ENCODE measurements around the gene SLC6A7. TPM values are rescaled to one million over a fixed set of nuclear protein-coding genes. Genes with fewer than 3 reads are reported as not detected.

SLC6A7 gene
- total RNA-seq, 2 donors from 2014 or later: not detected

- DNase-seq (ENCODE audit: low spot score): no peak
- Histone ChIP-seq H3K27ac (no peak overlapping the region), H3K27me3 (no peaks in the 10 kb centered on the region), H3K4me3 (no peak overlapping the region), H3K36me3 (no peaks in the 10 kb centered on the region), H3K4me1 (peaks cover 0 to 5% of the 10 kb centered on the region in 2 donors), H3K9me3 (no peaks in the 10 kb centered on the region)
- no peak for TF ChIP-seq CTCF (IDR thresholded peaks at IDR 0.05)
Measured at GRCh38 chr5:150254774-150255173, 64.9 kb downstream of the SLC6A7 start.

GRCh38 chr5:150255659-150256409, 66.0 kb downstream of the SLC6A7 start:
- Histone ChIP-seq H3K4me1 (peaks cover 0 to 5% of the 10 kb centered on the region in 2 donors), H3K9me3 (no peaks in the 10 kb centered on the region), H3K27ac (no peak overlapping the region), H3K27me3 (no peaks in the 10 kb centered on the region), H3K36me3 (no peaks in the 10 kb centered on the region), H3K4me3 (no peak overlapping the region)
- DNase-seq (ENCODE audit: low spot score): no peak
- no peak for TF ChIP-seq CTCF (IDR thresholded peaks at IDR 0.05)

GRCh38 chr5:150256410-150257064, 66.7 kb downstream of the SLC6A7 start:
- Histone ChIP-seq H3K9me3 (no peaks in the 10 kb centered on the region), H3K4me3 (no peak overlapping the region), H3K36me3 (no peaks in the 10 kb centered on the region), H3K4me1 (peaks cover 0 to 5% of the 10 kb centered on the region in 2 donors), H3K27ac (no peak overlapping the region), H3K27me3 (no peaks in the 10 kb centered on the region)
- TF ChIP-seq CTCF (IDR thresholded peaks at IDR 0.05): no peak
- no peak for DNase-seq (ENCODE audit: low spot score)

- Histone ChIP-seq H3K27ac (no peak overlapping the region), H3K9me3 (no peaks in the 10 kb centered on the region), H3K4me1 (peaks cover 0 to 5% of the 10 kb centered on the region in 2 donors), H3K4me3 (no peak overlapping the region), H3K27me3 (no peaks in the 10 kb centered on the region), H3K36me3 (no peaks in the 10 kb centered on the region)
- no peak for DNase-seq (ENCODE audit: low spot score)
- no peak for TF ChIP-seq CTCF (IDR thresholded peaks at IDR 0.05)
Measured at GRCh38 chr5:150257424-150257823, 67.6 kb downstream of the SLC6A7 start.

GRCh38 chr5:150258130-150258529, 68.3 kb downstream of the SLC6A7 start:
- DNase-seq (ENCODE audit: low spot score): no peak
- Histone ChIP-seq H3K27ac (no peak overlapping the region), H3K36me3 (no peaks in the 10 kb centered on the region), H3K4me1 (peaks cover 0 to 5% of the 10 kb centered on the region in 2 donors), H3K27me3 (no peaks in the 10 kb centered on the region), H3K4me3 (no peak overlapping the region), H3K9me3 (no peaks in the 10 kb centered on the region)
- TF ChIP-seq CTCF (IDR thresholded peaks at IDR 0.05): no peak

Other genes starting within 250 kb of the SLC6A7 start
- under 1 TPM in 1 of 2 donors, not detected in 1; 0.08 TPM for gene PDE6A, start 245.3 kb upstream of the SLC6A7 start, total RNA-seq
- gene SLC26A2, start 229.3 kb upstream of the SLC6A7 start, total RNA-seq: 10 to 100 TPM in 1 of 2 donors, 1 to 10 TPM in 1; 7.2 to 12.0 TPM
- 1 to 10 TPM; 1.6 to 2.3 TPM for gene TIGD6, start 189.4 kb upstream of the SLC6A7 start, total RNA-seq
- 10 to 100 TPM; 18.4 to 21.1 TPM for gene HMGXB3, start 189.3 kb upstream of the SLC6A7 start, total RNA-seq
- 10 to 100 TPM; 11.2 to 24.6 TPM for gene CSF1R, start 103.5 kb upstream of the SLC6A7 start, total RNA-seq
- gene PDGFRB, start 34.2 kb upstream of the SLC6A7 start, total RNA-seq: 10 to 100 TPM; 68.3 to 68.7 TPM
- not detected for gene CDX1, start 23.3 kb upstream of the SLC6A7 start, total RNA-seq
- 10 to 100 TPM in 1 of 2 donors, 1 to 10 TPM in 1; 4.9 to 18.2 TPM for gene CAMK2A, start 99.7 kb downstream of the SLC6A7 start, total RNA-seq
- under 1 TPM; 0.30 to 0.83 TPM for gene ARSI, start 112.8 kb downstream of the SLC6A7 start, total RNA-seq
- 10 to 100 TPM; 17.5 to 18.1 TPM for gene TCOF1, start 167.6 kb downstream of the SLC6A7 start, total RNA-seq
- gene CD74, start 222.8 kb downstream of the SLC6A7 start, total RNA-seq: 100 to 1,000 TPM; 268 to 424 TPM

All from right atrium auricular region (tissue), 2 donors.